Measurements from ENCODE around the gene PADI3. TPM values are rescaled to one million over a fixed set of nuclear protein-coding genes. Genes with fewer than 3 reads are reported as not detected.

The PADI3 gene
- total RNA-seq, 1 donor from 2014 or later, result not detected

GRCh38 chr1:17278996-17279830 is 30.3 kb downstream of the PADI3 start:
- Mint-ChIP-seq H3K27ac (ENCODE audit: unreplicated experiment) (no peak overlapping the region), H3K9me3 (ENCODE audit: low read depth) (no peaks in the 10 kb centered on the region), H3K4me1 (ENCODE audit: low read depth) (no peaks in the 10 kb centered on the region), H3K4me3 (ENCODE audit: unreplicated experiment) (no peak overlapping the region), H3K36me3 (ENCODE audit: low read depth) (no peaks in the 10 kb centered on the region), H3K27me3 (ENCODE audit: low read depth) (peaks cover 5% of the 10 kb centered on the region)
- no peak for TF ChIP-seq CTCF (IDR thresholded peaks at IDR 0.05)
- peak; percentile 72 for DNase-seq (ENCODE audit: low spot score)

GRCh38 chr1:17280436-17280835 is 31.5 kb downstream of the PADI3 start:
- no peak overlapping the region for H3K4me3 Mint-ChIP-seq (ENCODE audit: unreplicated experiment)
- no peaks in the 10 kb centered on the region for H3K4me1 Mint-ChIP-seq (ENCODE audit: low read depth)

GRCh38 chr1:17280894-17281293 is 32.0 kb downstream of the PADI3 start:
- H3K4me1 Mint-ChIP-seq (ENCODE audit: low read depth), result no peaks in the 10 kb centered on the region
- no peak overlapping the region for H3K4me3 Mint-ChIP-seq (ENCODE audit: unreplicated experiment)
- TF ChIP-seq CTCF (IDR thresholded peaks at IDR 0.05), result no peak
- no peaks in the 10 kb centered on the region for H3K9me3 Mint-ChIP-seq (ENCODE audit: low read depth)
- peaks cover 5% of the 10 kb centered on the region for H3K27me3 Mint-ChIP-seq (ENCODE audit: low read depth)
- no peaks in the 10 kb centered on the region for H3K36me3 Mint-ChIP-seq (ENCODE audit: low read depth)
- no peak overlapping the region for H3K27ac Mint-ChIP-seq (ENCODE audit: unreplicated experiment)
- DNase-seq (ENCODE audit: low spot score), result no peak

More at GRCh38 chr1:17280436-17280835, 31.5 kb downstream of the PADI3 start:
- Mint-ChIP-seq H3K9me3 (ENCODE audit: low read depth) (no peaks in the 10 kb centered on the region), H3K36me3 (ENCODE audit: low read depth) (no peaks in the 10 kb centered on the region), H3K27me3 (ENCODE audit: low read depth) (peaks cover 5% of the 10 kb centered on the region), H3K27ac (ENCODE audit: unreplicated experiment) (no peak overlapping the region)
- no peak for DNase-seq (ENCODE audit: low spot score)
- no peak for TF ChIP-seq CTCF (IDR thresholded peaks at IDR 0.05)

GRCh38 chr1:17281775-17282181 is 32.9 kb downstream of the PADI3 start:
- Mint-ChIP-seq H3K27me3 (ENCODE audit: low read depth) (peaks cover 5% of the 10 kb centered on the region), H3K9me3 (ENCODE audit: low read depth) (peaks cover 2% of the 10 kb centered on the region), H3K27ac (ENCODE audit: unreplicated experiment) (no peak overlapping the region), H3K4me3 (ENCODE audit: unreplicated experiment) (no peak overlapping the region), H3K4me1 (ENCODE audit: low read depth) (no peaks in the 10 kb centered on the region), H3K36me3 (ENCODE audit: low read depth) (no peaks in the 10 kb centered on the region)
- DNase-seq (ENCODE audit: low spot score), result no peak
- no peak for TF ChIP-seq CTCF (IDR thresholded peaks at IDR 0.05)

GRCh38 chr1:17282836-17283235 is 33.9 kb downstream of the PADI3 start:
- Mint-ChIP-seq H3K4me1 (ENCODE audit: low read depth) (peaks cover 7% of the 10 kb centered on the region), H3K36me3 (ENCODE audit: low read depth) (no peaks in the 10 kb centered on the region), H3K27me3 (ENCODE audit: low read depth) (peaks cover 5% of the 10 kb centered on the region), H3K4me3 (ENCODE audit: unreplicated experiment) (no peak overlapping the region), H3K27ac (ENCODE audit: unreplicated experiment) (no peak overlapping the region), H3K9me3 (ENCODE audit: low read depth) (peaks cover 2% of the 10 kb centered on the region)
- TF ChIP-seq CTCF (IDR thresholded peaks at IDR 0.05), result no peak
- peak; percentile 61 for DNase-seq (ENCODE audit: low spot score)

All from chondrocyte (in vitro differentiated cells).